Panc1 (cell line): ENCODE results near the gene ASH1L. TPM values are rescaled to one million over a fixed set of nuclear protein-coding genes. Genes with fewer than 3 reads are reported as not detected.

Source experiments
- ATAC-seq: fragments of 200-7000 bp; cut with Tn5 transposase; 2 replicates; pipeline ENCODE4 v1.9.1; 2020; ENCODE audit warnings: mild to moderate bottlenecking, moderate library complexity
- BruUV-seq: library from RNA; stranded (reverse); fragments of 400-500 nt; replicated peaks from 2 replicates; lab custom pipeline; 2021; lab: Mats Ljungman, UMichigan
- CTCF ChIA-PET: fragments of 300-600 bp; sonication (Branson Sonifier 250); formaldehyde crosslinking; loops from one replicate; lab custom pipeline; 2022; ENCODE audit warnings: antibody characterized with exemption; lab: Charles Lee
- POLR2A ChIA-PET: fragments of 300-600 bp; sonication (Branson Sonifier 250); formaldehyde crosslinking; loops from one replicate; lab custom pipeline; 2022; ENCODE audit warnings: antibody characterized with exemption; lab: Charles Lee
- DNase-seq: peaks from one replicate; pipeline ENCODE4 v3.0.0-alpha.2; 2010; ENCODE audit warnings: low read depth, low spot score
- H3K27ac ChIP-seq: 2 replicates; pipeline ENCODE4 v1.5.1; 2011; ENCODE audit warnings: mild to moderate bottlenecking, low read length, inconsistent platforms
- H3K27me3 ChIP-seq: fragments of 200-500 bp; sonication (Bioruptor generic); 2 replicates; pipeline ENCODE4 v1.6.0; 2014; ENCODE audit warnings: low read length, inconsistent platforms; ENCODE audit not compliant: control insufficient read depth, insufficient read depth
- H3K36me3 ChIP-seq: fragments of 200-500 bp; sonication (Bioruptor generic); 2 replicates; pipeline ENCODE4 v1.5.1; 2014; ENCODE audit warnings: inconsistent platforms, mild to moderate bottlenecking, low read length, moderate library complexity; ENCODE audit not compliant: control insufficient read depth, insufficient read depth
- H3K4me1 ChIP-seq: 2 replicates; pipeline ENCODE4 v1.5.1; 2011; ENCODE audit warnings: inconsistent platforms, mild to moderate bottlenecking, low read length, moderate library complexity; ENCODE audit not compliant: control insufficient read depth, insufficient read depth
- H3K4me3 ChIP-seq, 2 experiments: 2 replicates each; pipeline ENCODE4 v1.5.1; 2011 to 2012; ENCODE audit warnings: low read depth in 2 of 2, low read length in 2 of 2, mild to moderate bottlenecking in 2 of 2, inconsistent platforms in 1 of 2, moderate library complexity in 1 of 2
- H3K9me3 ChIP-seq: fragments of 200-500 bp; sonication (Bioruptor generic); 2 replicates; pipeline ENCODE4 v1.5.1; 2014; ENCODE audit warnings: low read depth, mild to moderate bottlenecking, inconsistent platforms, low read length, moderate library complexity; ENCODE audit not compliant: control insufficient read depth, insufficient read depth
- CTCF ChIP-seq: fragments of 450-650 bp; IDR thresholded peaks from 2 replicates; pipeline ENCODE4 v1.5.1; 2017; ENCODE audit warnings: mild to moderate bottlenecking
- POLR2AphosphoS5 ChIP-seq: IDR thresholded peaks from 2 replicates; pipeline ENCODE4 v1.6.1; 2012; ENCODE audit warnings: mild to moderate bottlenecking, low read depth, low read length, moderate library complexity
- REST ChIP-seq, 2 experiments: IDR thresholded peaks; 2 replicates each; pipeline ENCODE4 v1.6.1; 2011 to 2012; ENCODE audit warnings: low read depth in 2 of 2, control low read depth in 1 of 2, low read length in 1 of 2, mild to moderate bottlenecking in 1 of 2, moderate library complexity in 1 of 2; ENCODE audit not compliant: insufficient read depth in 1 of 2
- SIN3A ChIP-seq: IDR thresholded peaks from 2 replicates; pipeline ENCODE4 v1.6.1; 2012; ENCODE audit warnings: low read depth, mild to moderate bottlenecking, low read length, moderate library complexity, borderline replicate concordance; ENCODE audit not compliant: insufficient read depth
- TCF7L2 ChIP-seq: IDR thresholded peaks from 2 replicates; pipeline ENCODE4 v1.6.1; 2011; ENCODE audit warnings: mild to moderate bottlenecking, low read depth, low read length, inconsistent platforms
- in situ Hi-C: cut with HindIII; loops from 2 replicates; pipeline ENCODE4 v1.10.0; 2016; ENCODE audit warnings: low sequenced_read_pairs, low pct_unique_long_range_greater_than_20kb
- intact Hi-C: fragments of 100-400 bp; cut with micrococcal nuclease; formaldehyde crosslinking; loops from one replicate; pipeline ENCODE4 v1.10.0; 2022; ENCODE audit not compliant: unreplicated experiment
- total RNA-seq: library from RNA; stranded (reverse); gene quantifications from one replicate; pipeline ENCODE4 v1.2.1, GENCODE V29; 2021; ENCODE audit not compliant: unreplicated experiment

ASH1L gene
- total RNA-seq, 1 experiment from 2014 or later: 40.9 TPM

GRCh38 chr1:155286544-155286943 lies 276.1 kb downstream of the ASH1L start:
- no TSS peak for BruUV-seq
- in situ Hi-C loops: no loop called here
- Histone ChIP-seq H3K4me1 (no peaks in the 10 kb centered on the region), H3K27me3 (no peaks in the 10 kb centered on the region), H3K36me3 (no peaks in the 10 kb centered on the region), H3K4me3 (no peak overlapping the region), H3K27ac (no peak overlapping the region), H3K9me3 (no peaks in the 10 kb centered on the region)
- no peak for DNase-seq
- ChIA-PET POLR2A (interaction anchor here (0.7 kb wide), 1 partner anchor 11 kb away, joined by 3 read pairs; no protein-coding TSS in a partner anchor), CTCF (no interaction called here)
- no peak for ATAC-seq
- intact Hi-C loops: no loop called here
- TF ChIP-seq REST (IDR thresholded peaks at IDR 0.05; ENCODE audit: insufficient read depth in 1 of 2, low read depth in 2 of 2, low read length in 1 of 2) (no peak), TCF7L2 (no peak), CTCF (no peak), POLR2AphosphoS5 (no peak), SIN3A (no peak)

GRCh38 chr1:155285631-155286044 lies 277.0 kb downstream of the ASH1L start:
- Histone ChIP-seq H3K36me3 (no peaks in the 10 kb centered on the region), H3K27me3 (no peaks in the 10 kb centered on the region), H3K9me3 (no peaks in the 10 kb centered on the region), H3K4me1 (no peaks in the 10 kb centered on the region), H3K4me3 (no peak overlapping the region), H3K27ac (no peak overlapping the region)
- DNase-seq: no peak
- in situ Hi-C loops (no loop called here), intact Hi-C loops (no loop called here)
- no peak for TF ChIP-seq SIN3A
- TF ChIP-seq CTCF: no peak
- no peak for TF ChIP-seq TCF7L2
- TF ChIP-seq REST (IDR thresholded peaks at IDR 0.05; ENCODE audit: insufficient read depth in 1 of 2, low read depth in 2 of 2, low read length in 1 of 2): no peak
- TF ChIP-seq POLR2AphosphoS5: no peak
- CTCF ChIA-PET: no interaction called here
- POLR2A ChIA-PET: no interaction called here
- no TSS peak for BruUV-seq
- no peak for ATAC-seq
